WI38 (cell line): ENCODE results near the gene CELF4.

Experiments used
- H3K4me3 ChIP-seq: 2 replicates; pipeline ENCODE4 v1.5.1; 2011; ENCODE audit warnings: low read depth, mild to moderate bottlenecking, control low read depth, low read length
- TF ChIP-seq, protein P1 (sequence below): IDR thresholded peaks from 2 replicates; pipeline ENCODE4 v1.5.1; 2012; ENCODE audit warnings: low read depth, mild to moderate bottlenecking, control low read depth, low read length

CELF4 gene

DNA sequence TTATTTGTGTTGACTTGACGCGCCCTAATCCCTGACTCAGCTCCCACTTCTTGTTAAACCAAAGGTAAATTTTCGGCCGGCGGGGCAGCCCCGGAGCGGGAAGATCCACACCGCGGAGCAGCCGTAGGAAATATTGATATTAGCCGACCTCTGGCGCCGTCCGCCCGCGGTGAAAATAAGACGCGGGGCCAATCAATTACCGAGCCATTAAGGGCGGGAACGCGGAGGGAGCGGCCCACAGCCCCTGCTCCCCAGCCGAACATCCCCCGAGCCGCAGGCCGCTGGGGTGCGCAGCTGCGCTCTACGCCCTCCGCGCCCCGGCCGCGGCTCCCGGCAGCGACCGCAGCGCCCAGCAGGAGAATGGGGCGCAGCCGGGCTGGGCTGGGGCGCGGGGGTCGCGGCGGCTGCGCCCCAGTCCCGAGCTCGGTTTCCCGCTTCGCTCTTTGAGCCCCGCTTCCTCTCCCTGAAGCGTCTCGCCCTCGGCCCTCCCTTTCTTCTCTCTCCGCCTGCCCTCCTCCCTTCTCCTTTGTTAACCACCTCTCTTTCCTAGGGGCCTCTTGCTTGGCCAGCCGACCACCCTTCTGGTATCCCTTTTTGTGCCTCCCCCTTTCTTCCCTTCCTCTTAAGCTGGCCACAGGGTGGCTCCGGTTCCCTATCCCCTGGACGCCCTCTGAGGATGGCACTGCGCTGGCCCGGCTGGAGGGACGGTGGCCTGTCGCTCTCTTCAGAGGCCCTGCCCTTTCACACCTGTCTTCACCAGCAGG, 40.9 kb downstream of the CELF4 start:
- H3K4me3 ChIP-seq = no peak overlapping the region
- TF ChIP-seq, protein P1, sequence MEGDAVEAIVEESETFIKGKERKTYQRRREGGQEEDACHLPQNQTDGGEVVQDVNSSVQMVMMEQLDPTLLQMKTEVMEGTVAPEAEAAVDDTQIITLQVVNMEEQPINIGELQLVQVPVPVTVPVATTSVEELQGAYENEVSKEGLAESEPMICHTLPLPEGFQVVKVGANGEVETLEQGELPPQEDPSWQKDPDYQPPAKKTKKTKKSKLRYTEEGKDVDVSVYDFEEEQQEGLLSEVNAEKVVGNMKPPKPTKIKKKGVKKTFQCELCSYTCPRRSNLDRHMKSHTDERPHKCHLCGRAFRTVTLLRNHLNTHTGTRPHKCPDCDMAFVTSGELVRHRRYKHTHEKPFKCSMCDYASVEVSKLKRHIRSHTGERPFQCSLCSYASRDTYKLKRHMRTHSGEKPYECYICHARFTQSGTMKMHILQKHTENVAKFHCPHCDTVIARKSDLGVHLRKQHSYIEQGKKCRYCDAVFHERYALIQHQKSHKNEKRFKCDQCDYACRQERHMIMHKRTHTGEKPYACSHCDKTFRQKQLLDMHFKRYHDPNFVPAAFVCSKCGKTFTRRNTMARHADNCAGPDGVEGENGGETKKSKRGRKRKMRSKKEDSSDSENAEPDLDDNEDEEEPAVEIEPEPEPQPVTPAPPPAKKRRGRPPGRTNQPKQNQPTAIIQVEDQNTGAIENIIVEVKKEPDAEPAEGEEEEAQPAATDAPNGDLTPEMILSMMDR = no peak

DNA sequence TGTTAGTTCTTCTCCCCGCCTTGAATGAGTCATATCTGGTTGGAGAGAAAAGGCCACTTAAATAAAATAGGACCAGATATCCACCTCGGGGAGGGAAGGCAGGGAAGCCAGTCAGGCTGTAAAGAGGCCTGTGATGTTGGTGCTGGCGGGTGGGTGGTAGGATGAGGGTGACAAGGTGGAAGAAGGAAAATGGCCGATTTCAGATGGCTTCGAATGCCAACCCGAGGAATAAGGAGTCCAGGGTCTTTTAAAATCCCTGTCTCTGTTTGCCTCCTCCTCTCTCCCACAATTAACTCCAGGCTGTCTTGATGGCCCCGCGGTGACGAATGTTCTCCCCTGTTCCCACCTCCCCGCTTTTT, 41.5 kb downstream of the CELF4 start:
- TF ChIP-seq, protein P1 = no peak
- H3K4me3 ChIP-seq = no peak overlapping the region

GRCh38 chr18:37521510-37522465, 43.8 kb downstream of the CELF4 start:
- TF ChIP-seq, protein P1 = no peak
- H3K4me3 ChIP-seq = no peak overlapping the region

DNA sequence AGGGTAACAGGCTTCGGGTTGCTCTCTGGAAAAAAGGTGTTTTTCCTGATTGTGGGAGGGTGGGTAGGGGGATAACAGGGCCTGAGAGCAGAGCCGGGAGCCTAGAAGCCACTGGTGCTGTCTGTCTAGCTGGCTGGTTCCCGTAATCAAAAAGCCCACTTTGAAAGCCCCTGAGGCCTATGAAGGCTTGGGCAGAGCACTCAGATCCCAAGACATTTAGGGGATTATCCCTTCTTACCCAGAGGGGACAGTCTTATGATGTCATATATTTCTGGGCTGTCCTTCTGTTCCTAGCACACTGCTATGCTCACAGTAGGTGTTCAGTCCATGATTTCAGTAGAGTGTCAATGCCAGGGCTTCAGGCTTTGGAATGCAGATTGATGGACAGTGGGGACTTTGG, 45.1 kb downstream of the CELF4 start:
- TF ChIP-seq, protein P1 = no peak
- H3K4me3 ChIP-seq = no peak overlapping the region

DNA sequence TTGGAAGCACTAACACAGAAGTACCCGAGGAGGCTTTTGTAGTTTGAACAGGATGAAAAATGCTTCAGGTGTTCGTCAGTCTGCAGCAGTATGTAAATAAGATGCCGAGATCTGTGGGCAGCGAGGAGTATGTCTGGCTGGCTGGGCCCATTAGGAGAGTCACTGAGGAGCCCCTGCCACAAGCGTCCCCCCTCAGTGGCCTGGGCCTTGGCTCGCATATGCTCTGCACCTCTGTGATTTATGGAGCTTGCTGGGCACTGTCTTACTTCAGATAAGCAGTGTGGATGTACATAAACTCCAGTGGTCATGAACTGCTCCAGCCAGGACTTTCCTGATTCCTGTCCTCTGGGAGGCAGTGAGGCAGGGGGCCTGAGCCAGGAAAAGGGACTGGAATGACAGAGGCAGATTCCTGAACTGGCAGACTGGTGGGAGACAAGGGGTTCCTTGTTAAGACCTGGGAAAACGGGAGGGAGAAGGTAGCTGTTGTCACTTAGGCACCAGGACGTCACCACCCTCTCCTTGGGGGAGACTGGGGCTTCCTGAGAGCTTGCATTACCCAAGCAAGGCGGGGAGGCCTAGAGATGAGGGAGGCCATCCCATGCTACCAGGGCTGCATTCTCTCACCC, 46.0 kb downstream of the CELF4 start:
- TF ChIP-seq, protein P1 = no peak
- H3K4me3 ChIP-seq = no peak overlapping the region

DNA sequence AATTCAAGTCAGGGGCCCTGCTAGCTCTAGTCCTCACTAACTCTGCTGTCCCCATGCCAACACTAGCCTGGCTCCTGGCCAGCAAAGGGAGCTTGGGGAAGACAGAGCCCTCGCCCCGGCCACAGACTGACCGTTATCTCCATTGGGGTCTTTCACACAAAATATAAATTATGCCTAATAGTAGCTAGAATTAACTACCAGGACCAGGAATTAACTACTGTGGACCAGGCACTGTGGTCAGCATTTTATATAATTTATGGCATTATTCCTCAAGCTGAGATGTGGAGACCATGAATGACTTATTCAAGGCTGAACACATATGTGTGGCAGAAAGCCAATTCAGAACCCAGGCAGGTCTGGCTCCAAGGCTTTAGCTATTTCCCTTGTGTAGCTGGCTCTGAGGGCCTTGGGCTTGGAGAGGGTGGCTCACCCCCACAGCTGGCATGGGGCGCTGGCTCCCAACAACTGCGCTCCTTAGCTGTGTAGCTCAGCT, 49.2 kb downstream of the CELF4 start:
- TF ChIP-seq, protein P1 = no peak
- no peak overlapping the region for H3K4me3 ChIP-seq
